HEK293 (cell line): ENCODE results near the gene ESPNL.

Source experiments
- CTCF ChIA-PET: fragments of 350-600 bp; formaldehyde crosslinking; extraction: SDS; loops from one replicate; lab custom pipeline; 2021; ENCODE audit warnings: antibody characterized with exemption; lab: Yijun Ruan, JAX
- POLR2A ChIA-PET: fragments of 300-600 bp; formaldehyde crosslinking; extraction: SDS; loops from one replicate; lab custom pipeline; 2020; ENCODE audit warnings: antibody characterized with exemption, inconsistent platforms; lab: Yijun Ruan, JAX
- H3K27ac ChIP-seq: fragments of 200-500 bp; sonication (Bioruptor generic); 2 replicates; pipeline ENCODE4 v1.5.1; 2014; ENCODE audit warnings: low read depth, low read length, control low read depth, inconsistent platforms; ENCODE audit errors: extremely low read depth
- H3K36me3 ChIP-seq, 2 experiments: fragments of 200-500 bp in 1 of 2; sonication (Bioruptor generic) in 1 of 2; 1 replicate in 1 of 2; 2 replicates in 1 of 2; pipeline ENCODE4 v1.5.1; 2014 to 2017; ENCODE audit warnings: inconsistent platforms in 2 of 2, low read length in 2 of 2; ENCODE audit not compliant: control insufficient read depth in 2 of 2, insufficient read depth in 1 of 2
- H3K4me1 ChIP-seq: fragments of 200-500 bp; sonication (Bioruptor generic); 2 replicates; pipeline ENCODE4 v1.5.1; 2014; ENCODE audit warnings: mild to moderate bottlenecking, low read length, inconsistent platforms; ENCODE audit not compliant: control insufficient read depth, insufficient read depth
- H3K4me3 ChIP-seq: 2 replicates; pipeline ENCODE4 v1.5.1; 2011; ENCODE audit warnings: low read depth, mild to moderate bottlenecking, control low read depth, low read length, moderate library complexity
- H3K9me3 ChIP-seq: fragments of 200-500 bp; sonication (Bioruptor generic); 2 replicates; pipeline ENCODE4 v1.5.1; 2014; ENCODE audit warnings: low read depth, low read length, inconsistent platforms; ENCODE audit not compliant: control insufficient read depth, insufficient read depth
- MEIS1 ChIP-seq: sonication (generic); formaldehyde crosslinking; IDR thresholded peaks from 2 replicates; pipeline ENCODE4 v1.8.1; 2022; ENCODE audit warnings: missing genetic modification reagents, mild to moderate bottlenecking, borderline replicate concordance
- MZF1 ChIP-seq: fragments of 450-650 bp; formaldehyde crosslinking; IDR thresholded peaks from 2 replicates; pipeline ENCODE4 v1.5.1; 2017; ENCODE audit warnings: missing biosample characterization, missing genetic modification characterization, borderline replicate concordance
- PATZ1 ChIP-seq: fragments of 450-650 bp; formaldehyde crosslinking; IDR thresholded peaks from 2 replicates; pipeline ENCODE4 v1.5.1; 2016; ENCODE audit warnings: missing biosample characterization, missing genetic modification characterization
- SCRT2 ChIP-seq: fragments of 450-650 bp; formaldehyde crosslinking; IDR thresholded peaks from 2 replicates; pipeline ENCODE4 v1.5.1; 2016; ENCODE audit warnings: missing biosample characterization, missing genetic modification characterization
- TCF7L2 ChIP-seq: IDR thresholded peaks from 2 replicates; pipeline ENCODE4 v1.6.1; 2011; ENCODE audit warnings: low read depth, mild to moderate bottlenecking, inconsistent platforms, low read length, moderate library complexity, borderline replicate concordance
- TSHZ1 ChIP-seq: fragments of 450-650 bp; formaldehyde crosslinking; IDR thresholded peaks from 2 replicates; pipeline ENCODE4 v1.5.1; 2016; ENCODE audit warnings: missing biosample characterization, missing genetic modification characterization, borderline replicate concordance
- ZFP3 ChIP-seq: fragments of 450-650 bp; formaldehyde crosslinking; IDR thresholded peaks from 2 replicates; pipeline ENCODE4 v1.5.1; 2016; ENCODE audit warnings: low read depth, missing biosample characterization, missing genetic modification characterization
- ZNF146 ChIP-seq: fragments of 450-650 bp; formaldehyde crosslinking; IDR thresholded peaks from 2 replicates; pipeline ENCODE4 v1.5.1; 2016; ENCODE audit warnings: missing biosample characterization, missing genetic modification characterization
- ZNF157 ChIP-seq: fragments of 450-650 bp; formaldehyde crosslinking; IDR thresholded peaks from 2 replicates; pipeline ENCODE4 v1.5.1; 2016; ENCODE audit warnings: missing biosample characterization, missing genetic modification characterization
- ZNF391 ChIP-seq: fragments of 450-650 bp; formaldehyde crosslinking; IDR thresholded peaks from 2 replicates; pipeline ENCODE4 v1.5.1; 2016; ENCODE audit warnings: low read depth, missing biosample characterization, missing genetic modification characterization, borderline replicate concordance
- ZNF560 ChIP-seq: fragments of 450-650 bp; formaldehyde crosslinking; IDR thresholded peaks from 2 replicates; pipeline ENCODE4 v1.5.1; 2017; ENCODE audit warnings: missing biosample characterization, missing genetic modification characterization, borderline replicate concordance
- ZNF571 ChIP-seq: fragments of 450-650 bp; formaldehyde crosslinking; IDR thresholded peaks from 2 replicates; pipeline ENCODE4 v1.5.0; 2017; ENCODE audit warnings: missing biosample characterization, missing genetic modification characterization
- ZNF596 ChIP-seq: fragments of 450-650 bp; IDR thresholded peaks from 2 replicates; pipeline ENCODE4 v1.5.0; 2018; ENCODE audit warnings: missing biosample characterization, mild to moderate bottlenecking, missing genetic modification characterization, moderate library complexity
- ZNF626 ChIP-seq: fragments of 450-650 bp; sonication (Bioruptor Pico); formaldehyde crosslinking; IDR thresholded peaks from 2 replicates; pipeline ENCODE4 v1.5.1; 2018; ENCODE audit warnings: missing biosample characterization, missing genetic modification characterization, inconsistent platforms
- ZNF707 ChIP-seq: fragments of 450-650 bp; formaldehyde crosslinking; IDR thresholded peaks from 2 replicates; pipeline ENCODE4 v1.5.1; 2016; ENCODE audit warnings: missing biosample characterization, missing genetic modification characterization
- ZNF777 ChIP-seq: fragments of 450-650 bp; formaldehyde crosslinking; IDR thresholded peaks from 2 replicates; pipeline ENCODE4 v1.5.1; 2017; ENCODE audit warnings: missing biosample characterization, missing genetic modification characterization, borderline replicate concordance
- ZNF843 ChIP-seq: fragments of 450-650 bp; formaldehyde crosslinking; IDR thresholded peaks from 2 replicates; pipeline ENCODE4 v1.5.1; 2016; ENCODE audit warnings: missing biosample characterization, missing genetic modification characterization
- ZSCAN23 ChIP-seq: fragments of 450-650 bp; formaldehyde crosslinking; IDR thresholded peaks from 2 replicates; pipeline ENCODE4 v1.5.1; 2016; ENCODE audit warnings: missing biosample characterization, missing genetic modification characterization
- TF ChIP-seq, protein P1 (sequence below): fragments of 450-650 bp; formaldehyde crosslinking; IDR thresholded peaks from 2 replicates; pipeline ENCODE4 v1.5.1; 2016; ENCODE audit warnings: missing biosample characterization, missing genetic modification characterization, borderline replicate concordance
- TF ChIP-seq, protein P2 (sequence below): fragments of 450-650 bp; formaldehyde crosslinking; IDR thresholded peaks from 2 replicates; pipeline ENCODE4 v1.5.1; 2016; ENCODE audit warnings: missing biosample characterization, missing genetic modification characterization

The ESPNL gene

DNA sequence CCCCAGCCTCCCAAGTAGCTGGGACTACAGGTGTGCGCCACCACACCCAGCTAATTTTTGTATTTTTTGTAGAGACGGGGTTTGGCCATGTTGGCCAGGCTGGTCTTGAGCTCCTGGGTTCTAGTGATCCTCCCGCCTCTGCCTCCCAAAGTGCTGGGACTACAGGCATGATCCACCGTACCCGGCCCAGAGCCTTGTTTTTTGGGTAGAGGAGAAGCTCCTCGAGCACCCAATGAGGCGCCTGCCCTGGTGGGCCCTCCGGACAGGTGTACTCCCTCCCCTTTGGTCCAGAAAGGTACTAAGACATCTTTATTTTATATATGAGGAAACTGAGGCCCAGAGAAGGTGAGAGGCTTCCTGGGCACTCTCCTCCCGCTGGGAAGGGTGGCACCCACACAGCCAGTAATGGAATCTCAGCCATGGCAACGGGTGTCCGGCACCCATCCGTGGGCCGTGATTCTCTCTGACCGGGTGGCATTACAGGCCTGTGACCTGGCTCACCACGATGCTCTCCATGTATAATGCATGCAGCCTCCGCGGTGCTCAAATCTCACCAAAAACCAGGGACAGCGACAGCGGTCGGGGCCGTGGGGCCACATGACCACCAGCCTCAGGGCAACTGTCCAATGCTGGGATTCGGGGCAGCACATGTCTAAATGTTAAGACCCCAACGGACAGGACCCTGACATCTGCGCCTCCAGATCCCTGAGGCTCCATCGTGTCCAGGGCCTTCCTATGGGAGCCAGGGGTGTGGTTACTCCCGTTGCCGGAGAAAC, 21.6 kb downstream of the ESPNL start:
- no peaks in the 10 kb centered on the region for H3K36me3 ChIP-seq
- no peaks in the 10 kb centered on the region for H3K4me1 ChIP-seq
- H3K4me3 ChIP-seq, result no peak overlapping the region
- no peaks in the 10 kb centered on the region for H3K9me3 ChIP-seq
- TF ChIP-seq SCRT2 (tag by site-specific recombination) (no peak), TSHZ1 (tag by site-specific recombination) (no peak), ZFP3 (tag by site-specific recombination) (no peak), ZNF560 (tag by site-specific recombination) (no peak), ZNF157 (tag by site-specific recombination) (no peak), ZNF571 (no peak), PATZ1 (tag by site-specific recombination) (no peak), MZF1 (tag by site-specific recombination) (no peak), ZNF626 (tag by site-specific recombination) (no peak), ZNF391 (tag by site-specific recombination) (no peak), ZNF843 (tag by site-specific recombination) (no peak), ZNF146 (tag by site-specific recombination) (no peak), ZNF777 (no peak), MEIS1 (CRISPR knock-in tag) (no peak), TCF7L2 (no peak), ZNF707 (no peak), ZSCAN23 (no peak), ZNF596 (tag by site-specific recombination) (no peak)
- TF ChIP-seq, protein P1, sequence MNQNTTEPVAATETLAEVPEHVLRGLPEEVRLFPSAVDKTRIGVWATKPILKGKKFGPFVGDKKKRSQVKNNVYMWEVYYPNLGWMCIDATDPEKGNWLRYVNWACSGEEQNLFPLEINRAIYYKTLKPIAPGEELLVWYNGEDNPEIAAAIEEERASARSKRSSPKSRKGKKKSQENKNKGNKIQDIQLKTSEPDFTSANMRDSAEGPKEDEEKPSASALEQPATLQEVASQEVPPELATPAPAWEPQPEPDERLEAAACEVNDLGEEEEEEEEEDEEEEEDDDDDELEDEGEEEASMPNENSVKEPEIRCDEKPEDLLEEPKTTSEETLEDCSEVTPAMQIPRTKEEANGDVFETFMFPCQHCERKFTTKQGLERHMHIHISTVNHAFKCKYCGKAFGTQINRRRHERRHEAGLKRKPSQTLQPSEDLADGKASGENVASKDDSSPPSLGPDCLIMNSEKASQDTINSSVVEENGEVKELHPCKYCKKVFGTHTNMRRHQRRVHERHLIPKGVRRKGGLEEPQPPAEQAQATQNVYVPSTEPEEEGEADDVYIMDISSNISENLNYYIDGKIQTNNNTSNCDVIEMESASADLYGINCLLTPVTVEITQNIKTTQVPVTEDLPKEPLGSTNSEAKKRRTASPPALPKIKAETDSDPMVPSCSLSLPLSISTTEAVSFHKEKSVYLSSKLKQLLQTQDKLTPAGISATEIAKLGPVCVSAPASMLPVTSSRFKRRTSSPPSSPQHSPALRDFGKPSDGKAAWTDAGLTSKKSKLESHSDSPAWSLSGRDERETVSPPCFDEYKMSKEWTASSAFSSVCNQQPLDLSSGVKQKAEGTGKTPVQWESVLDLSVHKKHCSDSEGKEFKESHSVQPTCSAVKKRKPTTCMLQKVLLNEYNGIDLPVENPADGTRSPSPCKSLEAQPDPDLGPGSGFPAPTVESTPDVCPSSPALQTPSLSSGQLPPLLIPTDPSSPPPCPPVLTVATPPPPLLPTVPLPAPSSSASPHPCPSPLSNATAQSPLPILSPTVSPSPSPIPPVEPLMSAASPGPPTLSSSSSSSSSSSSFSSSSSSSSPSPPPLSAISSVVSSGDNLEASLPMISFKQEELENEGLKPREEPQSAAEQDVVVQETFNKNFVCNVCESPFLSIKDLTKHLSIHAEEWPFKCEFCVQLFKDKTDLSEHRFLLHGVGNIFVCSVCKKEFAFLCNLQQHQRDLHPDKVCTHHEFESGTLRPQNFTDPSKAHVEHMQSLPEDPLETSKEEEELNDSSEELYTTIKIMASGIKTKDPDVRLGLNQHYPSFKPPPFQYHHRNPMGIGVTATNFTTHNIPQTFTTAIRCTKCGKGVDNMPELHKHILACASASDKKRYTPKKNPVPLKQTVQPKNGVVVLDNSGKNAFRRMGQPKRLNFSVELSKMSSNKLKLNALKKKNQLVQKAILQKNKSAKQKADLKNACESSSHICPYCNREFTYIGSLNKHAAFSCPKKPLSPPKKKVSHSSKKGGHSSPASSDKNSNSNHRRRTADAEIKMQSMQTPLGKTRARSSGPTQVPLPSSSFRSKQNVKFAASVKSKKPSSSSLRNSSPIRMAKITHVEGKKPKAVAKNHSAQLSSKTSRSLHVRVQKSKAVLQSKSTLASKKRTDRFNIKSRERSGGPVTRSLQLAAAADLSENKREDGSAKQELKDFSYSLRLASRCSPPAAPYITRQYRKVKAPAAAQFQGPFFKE (tag by site-specific recombination), result no peak
- TF ChIP-seq, protein P2, sequence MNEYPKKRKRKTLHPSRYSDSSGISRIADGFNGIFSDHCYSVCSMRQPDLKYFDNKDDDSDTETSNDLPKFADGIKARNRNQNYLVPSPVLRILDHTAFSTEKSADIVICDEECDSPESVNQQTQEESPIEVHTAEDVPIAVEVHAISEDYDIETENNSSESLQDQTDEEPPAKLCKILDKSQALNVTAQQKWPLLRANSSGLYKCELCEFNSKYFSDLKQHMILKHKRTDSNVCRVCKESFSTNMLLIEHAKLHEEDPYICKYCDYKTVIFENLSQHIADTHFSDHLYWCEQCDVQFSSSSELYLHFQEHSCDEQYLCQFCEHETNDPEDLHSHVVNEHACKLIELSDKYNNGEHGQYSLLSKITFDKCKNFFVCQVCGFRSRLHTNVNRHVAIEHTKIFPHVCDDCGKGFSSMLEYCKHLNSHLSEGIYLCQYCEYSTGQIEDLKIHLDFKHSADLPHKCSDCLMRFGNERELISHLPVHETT, result no peak
- ChIA-PET CTCF (interaction anchor here (0.6 to 1.2 kb wide), 2 partner anchors 81 to 142 kb away, joined by 3 to 4 read pairs; no protein-coding TSS in a partner anchor), POLR2A (no interaction called here)
- H3K27ac ChIP-seq, result no peak overlapping the region
